Measurements from ENCODE around the gene KBTBD8.

Gene KBTBD8

GRCh38 chr3:67034371-67034770 lies 36.3 kb downstream of the KBTBD8 start:
- no peaks in the 10 kb centered on the region for H3K27me3 ChIP-seq

GRCh38 chr3:67037615-67038014 lies 39.5 kb downstream of the KBTBD8 start:
- Histone ChIP-seq H3K27ac (no peak overlapping the region), H3K9me3 (no peaks in the 10 kb centered on the region), H3K36me3 (no peaks in the 10 kb centered on the region), H3K27me3 (no peaks in the 10 kb centered on the region), H3K4me3 (ENCODE audit: low read depth in 1 of 2, low read length in 1 of 2) (no peak overlapping the region), H3K4me1 (ENCODE audit: control insufficient read depth in 1 of 2, insufficient read depth in 1 of 2, low read depth in 1 of 2, low read length in 1 of 2) (no peaks in the 10 kb centered on the region)
- no peak for TF ChIP-seq CTCF (IDR thresholded peaks at IDR 0.05)

More at GRCh38 chr3:67034371-67034770, 36.3 kb downstream of the KBTBD8 start:
- TF ChIP-seq CTCF (IDR thresholded peaks at IDR 0.05): no peak
- Histone ChIP-seq H3K4me1 (ENCODE audit: control insufficient read depth in 1 of 2, insufficient read depth in 1 of 2, low read depth in 1 of 2, low read length in 1 of 2) (no peaks in the 10 kb centered on the region), H3K27ac (no peak overlapping the region), H3K36me3 (no peaks in the 10 kb centered on the region), H3K9me3 (no peaks in the 10 kb centered on the region), H3K4me3 (ENCODE audit: low read depth in 1 of 2, low read length in 1 of 2) (no peak overlapping the region)

- H3K4me3 ChIP-seq (ENCODE audit: low read depth in 1 of 2, low read length in 1 of 2): no peak overlapping the region
- no peaks in the 10 kb centered on the region for H3K4me1 ChIP-seq (ENCODE audit: control insufficient read depth in 1 of 2, insufficient read depth in 1 of 2, low read depth in 1 of 2, low read length in 1 of 2)
- no peak for TF ChIP-seq CTCF (IDR thresholded peaks at IDR 0.05)
- no peaks in the 10 kb centered on the region for H3K9me3 ChIP-seq
- H3K27me3 ChIP-seq: no peaks in the 10 kb centered on the region
- H3K27ac ChIP-seq: no peak overlapping the region
- H3K36me3 ChIP-seq: no peaks in the 10 kb centered on the region
Observed at GRCh38 chr3:67044295-67044694, 46.2 kb downstream of the KBTBD8 start.

GRCh38 chr3:67044955-67045354 lies 46.8 kb downstream of the KBTBD8 start:
- no peaks in the 10 kb centered on the region for H3K27me3 ChIP-seq
- H3K4me3 ChIP-seq (ENCODE audit: low read depth in 1 of 2, low read length in 1 of 2): no peak overlapping the region
- no peaks in the 10 kb centered on the region for H3K36me3 ChIP-seq
- no peaks in the 10 kb centered on the region for H3K9me3 ChIP-seq
- TF ChIP-seq CTCF (IDR thresholded peaks at IDR 0.05): no peak
- no peak overlapping the region for H3K27ac ChIP-seq
- H3K4me1 ChIP-seq (ENCODE audit: control insufficient read depth in 1 of 2, insufficient read depth in 1 of 2, low read depth in 1 of 2, low read length in 1 of 2): no peaks in the 10 kb centered on the region

DNA sequence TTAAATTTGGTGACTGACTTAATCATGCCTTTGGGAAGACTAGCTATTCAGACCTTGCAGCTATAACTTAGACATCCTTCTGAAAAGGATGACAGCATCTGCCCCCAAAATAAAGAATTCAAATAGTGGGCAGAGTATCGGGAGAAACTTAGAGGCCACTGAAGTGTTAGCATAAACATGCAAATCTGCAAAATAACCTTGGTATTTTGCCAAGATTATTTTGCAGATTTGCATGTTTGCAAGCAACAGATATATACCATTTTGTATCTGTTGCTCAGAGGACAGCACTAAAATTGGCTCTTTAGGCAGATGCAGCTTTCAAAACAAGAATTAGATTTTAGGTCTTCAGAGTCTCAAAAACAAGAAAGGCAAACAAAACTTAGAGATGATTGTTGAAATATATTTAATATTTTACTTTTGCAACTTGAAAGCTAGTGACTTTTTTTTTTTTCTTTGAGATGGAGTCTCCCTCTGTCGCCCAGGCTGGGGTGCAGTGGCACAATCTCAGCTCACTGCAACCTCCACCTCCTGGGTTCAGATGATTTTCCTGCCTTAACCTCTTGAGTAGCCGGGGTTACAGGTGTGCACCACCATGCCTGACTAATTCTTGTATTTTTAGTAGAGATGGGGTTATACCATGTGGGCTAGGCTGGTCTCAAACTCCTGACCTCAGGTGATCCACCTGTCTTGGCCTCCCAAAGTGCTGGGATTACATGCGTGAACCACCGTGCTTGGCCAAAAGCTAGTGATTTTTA lies 47.8 kb downstream of the KBTBD8 start:
- Histone ChIP-seq H3K4me3 (ENCODE audit: low read depth in 1 of 2, low read length in 1 of 2) (no peak overlapping the region), H3K27me3 (no peaks in the 10 kb centered on the region), H3K9me3 (no peaks in the 10 kb centered on the region), H3K4me1 (ENCODE audit: control insufficient read depth in 1 of 2, insufficient read depth in 1 of 2, low read depth in 1 of 2, low read length in 1 of 2) (no peaks in the 10 kb centered on the region), H3K36me3 (no peaks in the 10 kb centered on the region), H3K27ac (no peak overlapping the region)
- TF ChIP-seq CTCF (IDR thresholded peaks at IDR 0.05): no peak

All from neutrophil (primary cell).